CMK (cell line): ENCODE data around the gene PDHA1.

Experiments
- DNase-seq: peaks from one replicate; pipeline ENCODE4 v3.0.0-alpha.2; 2010; ENCODE audit warnings: low read depth

Gene PDHA1

GRCh38 chrX:19375546-19375945 lies 31.8 kb downstream of the PDHA1 start:
- DNase-seq: no peak

- DNase-seq: no peak
These were observed 34.1 kb downstream of the PDHA1 start for GRCh38 chrX:19377799-19378198.

- DNase-seq: no peak
These were observed 37.6 kb downstream of the PDHA1 start for GRCh38 chrX:19381326-19381725.

GRCh38 chrX:19382555-19383145 lies 38.9 kb downstream of the PDHA1 start:
- no peak for DNase-seq

- no peak for DNase-seq
These were observed 43.0 kb downstream of the PDHA1 start for GRCh38 chrX:19386679-19387078.

GRCh38 chrX:19388064-19388679 lies 44.4 kb downstream of the PDHA1 start:
- DNase-seq: no peak

- no peak for DNase-seq
These were observed 45.0 kb downstream of the PDHA1 start for GRCh38 chrX:19388741-19389140.

- no peak for DNase-seq
These were observed 45.6 kb downstream of the PDHA1 start for GRCh38 chrX:19389227-19389845.

GRCh38 chrX:19392078-19392477 lies 48.4 kb downstream of the PDHA1 start:
- no peak for DNase-seq

GRCh38 chrX:19392703-19393102 lies 49.0 kb downstream of the PDHA1 start:
- no peak for DNase-seq

- DNase-seq: no peak
These were observed 60.0 kb downstream of the PDHA1 start for GRCh38 chrX:19403696-19404095.

- DNase-seq: no peak
These were observed 66.5 kb downstream of the PDHA1 start for GRCh38 chrX:19410259-19410658.
